ENCODE results near the gene EXT2. TPM values are rescaled to one million over a fixed set of nuclear protein-coding genes. Genes with fewer than 3 reads are reported as not detected.

The EXT2 gene
- total and polyA plus RNA-seq, 5 donors, result 21.1 to 41.5 (median 34.0) TPM

DNA sequence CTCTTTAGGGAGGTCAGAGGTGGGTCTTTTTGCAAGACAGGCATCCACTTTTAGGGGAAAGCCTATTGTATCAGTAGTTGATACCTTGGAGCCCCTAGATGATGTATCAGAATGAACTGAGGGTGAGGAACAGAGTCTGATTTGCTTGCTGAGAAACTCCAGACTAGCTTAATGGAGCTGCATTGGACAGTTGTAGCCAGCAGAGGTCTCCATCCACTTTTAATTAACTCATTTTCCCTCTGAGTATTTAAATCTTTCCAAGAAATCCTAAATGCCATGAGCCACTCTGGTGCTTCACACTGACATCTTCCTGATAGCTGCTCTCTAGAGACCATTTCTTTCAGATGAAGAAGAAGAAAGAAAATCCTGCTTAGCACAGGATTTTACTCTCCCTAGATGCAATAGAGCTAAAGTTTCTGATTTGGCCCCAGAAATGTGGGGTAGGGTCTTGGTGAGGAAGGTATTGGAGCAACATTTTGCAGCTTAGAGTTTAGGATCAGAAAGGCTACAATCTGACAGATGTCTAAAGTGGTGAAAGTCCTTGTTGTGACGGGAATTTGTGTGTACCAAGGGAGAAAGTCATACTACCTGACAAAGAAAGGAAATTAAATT, 38.0 kb downstream of the EXT2 start:
- no peaks in the 10 kb centered on the region for H3K9me3 ChIP-seq (ENCODE audit: control insufficient read depth, low read length)
- intact Hi-C loops (cut with DNase I), result loop anchor here in 2 of 4 donors (10.0 kb wide), 2 partner anchors 151 to 401 kb away; no protein-coding TSS in a partner anchor
- H3K27ac ChIP-seq (ENCODE audit: low read length), result no peak overlapping the region
- whole genome bisulfite sequencing, result 90% methylated on average over 1 of the region's 1 CpG
- no peak for DNase-seq
- H3K4me1 ChIP-seq (ENCODE audit: control insufficient read depth, insufficient read depth, low read length), result no peaks in the 10 kb centered on the region
- H3K27me3 ChIP-seq (ENCODE audit: control insufficient read depth, insufficient read depth), result no peaks in the 10 kb centered on the region
- ATAC-seq, result no peak
- no peak overlapping the region for H3K4me3 ChIP-seq (ENCODE audit: low read length)

DNA sequence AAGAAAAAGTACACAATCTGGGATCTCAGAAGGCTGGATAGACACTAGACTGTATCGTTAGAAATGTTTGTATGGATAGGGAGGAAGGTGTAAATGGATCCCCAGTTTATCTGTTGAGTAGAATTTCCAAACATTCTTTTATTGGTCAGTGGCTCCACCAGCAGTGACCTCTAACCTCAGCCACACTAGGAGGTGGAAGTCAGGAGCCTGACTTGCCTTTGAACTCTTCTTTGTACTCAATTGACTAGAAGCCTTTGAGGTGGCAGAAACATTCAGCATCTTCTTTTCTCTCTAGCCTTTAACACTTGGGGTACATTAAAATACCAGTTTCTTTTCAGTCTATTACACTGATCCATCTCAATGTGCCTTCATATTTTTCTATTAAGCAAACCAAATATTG, 39.1 kb downstream of the EXT2 start:
- 94% methylated on average over 1 of the region's 1 CpG for WGBS
- Histone ChIP-seq H3K4me3 (ENCODE audit: low read length) (no peak overlapping the region), H3K27ac (ENCODE audit: low read length) (no peak overlapping the region), H3K27me3 (ENCODE audit: control insufficient read depth, insufficient read depth) (no peaks in the 10 kb centered on the region), H3K9me3 (ENCODE audit: control insufficient read depth, low read length) (no peaks in the 10 kb centered on the region), H3K4me1 (ENCODE audit: control insufficient read depth, insufficient read depth, low read length) (no peaks in the 10 kb centered on the region)
- no peak for DNase-seq
- ATAC-seq, result no peak
- intact Hi-C loops (cut with DNase I), result loop anchor here in 2 of 4 donors (10.0 kb wide), 2 partner anchors 150 to 400 kb away; no protein-coding TSS in a partner anchor

DNA sequence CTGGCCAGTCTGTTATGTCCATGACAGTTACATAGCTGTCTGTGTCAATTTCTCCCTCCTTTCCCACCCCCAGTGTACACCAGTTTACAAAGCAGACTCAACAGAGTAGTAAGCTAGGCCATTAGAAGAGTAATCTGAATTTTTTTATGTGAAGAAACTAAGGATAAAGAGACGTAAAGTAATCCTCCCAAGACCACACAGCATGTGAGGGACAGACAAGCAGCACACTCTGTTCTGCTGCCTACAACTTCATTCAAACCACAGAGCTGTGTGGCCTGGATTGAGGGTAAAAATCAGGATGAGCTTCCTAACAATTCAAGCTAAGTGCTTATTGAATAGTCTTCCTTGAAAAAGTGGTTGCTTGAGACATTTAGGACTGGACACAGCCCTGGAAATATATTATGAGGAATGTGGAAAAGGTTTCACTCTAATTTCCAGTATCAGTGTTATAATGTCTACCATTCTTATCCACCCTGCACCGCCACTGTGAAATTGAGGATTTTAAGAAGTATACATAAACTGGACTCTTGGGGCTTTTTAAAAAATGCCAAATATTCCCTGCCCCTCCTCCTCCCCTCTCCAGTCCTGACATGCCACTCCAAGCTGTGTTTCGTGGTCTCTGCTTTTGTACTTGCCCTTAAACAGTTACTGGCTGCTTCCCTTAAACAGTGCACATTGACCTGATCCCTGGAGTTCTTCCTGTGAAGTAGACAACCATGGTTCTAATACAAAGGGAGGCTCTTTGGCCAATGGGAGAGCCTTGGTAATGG, 40.9 kb downstream of the EXT2 start:
- peaks cover 6% of the 10 kb centered on the region for H3K4me1 ChIP-seq (ENCODE audit: control insufficient read depth, insufficient read depth, low read length)
- no peaks in the 10 kb centered on the region for H3K9me3 ChIP-seq (ENCODE audit: control insufficient read depth, low read length)
- intact Hi-C loops (cut with DNase I), result loop anchor here in 2 of 4 donors (10.0 kb wide), 2 partner anchors 148 to 398 kb away; no protein-coding TSS in a partner anchor
- DNase-seq (no peak), ATAC-seq (no peak)
- H3K4me3 ChIP-seq (ENCODE audit: low read length), result no peak overlapping the region
- WGBS, result 82% methylated on average over 3 of the region's 3 CpGs
- no peaks in the 10 kb centered on the region for H3K27me3 ChIP-seq (ENCODE audit: control insufficient read depth, insufficient read depth)
- no peak overlapping the region for H3K27ac ChIP-seq (ENCODE audit: low read length)

DNA sequence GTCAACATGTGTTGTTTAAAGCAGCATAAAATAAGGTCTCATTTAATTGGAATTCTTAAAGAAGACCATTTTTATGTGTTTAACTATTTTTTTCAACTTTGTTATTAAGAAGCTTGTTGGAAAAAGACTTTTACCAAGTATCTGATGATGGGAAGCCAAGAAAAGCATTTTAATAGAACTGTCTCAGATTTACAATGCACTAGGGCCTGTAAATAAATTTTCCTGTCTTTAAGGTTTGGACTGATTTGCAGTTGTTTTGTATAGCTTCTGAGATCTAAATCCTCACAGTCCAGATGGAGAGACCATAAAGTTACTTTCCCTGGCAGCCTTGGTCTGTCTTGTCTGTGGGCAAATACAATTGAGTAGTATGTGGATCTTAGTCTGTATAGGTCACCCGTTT, 41.6 kb downstream of the EXT2 start:
- no peak overlapping the region for H3K4me3 ChIP-seq (ENCODE audit: low read length)
- intact Hi-C loops (cut with DNase I), result loop anchor here in 2 of 4 donors (10.0 kb wide), 2 partner anchors 148 to 398 kb away; no protein-coding TSS in a partner anchor
- peaks cover 6% of the 10 kb centered on the region for H3K4me1 ChIP-seq (ENCODE audit: control insufficient read depth, insufficient read depth, low read length)
- no peak overlapping the region for H3K27ac ChIP-seq (ENCODE audit: low read length)
- no peak for DNase-seq
- 87% methylated on average over 1 of the region's 1 CpG for WGBS
- no peak for ATAC-seq
- no peaks in the 10 kb centered on the region for H3K27me3 ChIP-seq (ENCODE audit: control insufficient read depth, insufficient read depth)
- no peaks in the 10 kb centered on the region for H3K9me3 ChIP-seq (ENCODE audit: control insufficient read depth, low read length)

DNA sequence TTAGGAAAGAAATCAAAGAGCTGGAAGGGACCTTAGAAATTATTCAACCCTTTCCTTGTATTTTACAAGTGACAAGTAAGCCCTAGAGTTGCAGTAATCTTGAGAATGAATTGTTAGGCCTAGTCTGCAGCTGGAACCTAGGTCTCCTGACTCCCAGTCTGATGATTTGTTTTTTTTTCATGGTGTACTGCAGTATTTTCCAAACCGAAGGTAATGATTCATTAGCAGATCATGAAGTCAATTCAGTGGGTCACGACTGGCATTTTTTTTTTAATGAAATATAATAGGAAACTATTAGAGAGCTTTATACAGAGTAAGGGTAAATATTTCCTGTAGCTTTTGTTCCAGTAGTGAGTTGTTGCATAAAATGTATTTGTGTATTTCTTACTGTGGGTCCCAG, 42.8 kb downstream of the EXT2 start:
- ATAC-seq, result no peak
- no peak overlapping the region for H3K4me3 ChIP-seq (ENCODE audit: low read length)
- 87% methylated on average over 2 of the region's 2 CpGs for WGBS
- H3K27ac ChIP-seq (ENCODE audit: low read length), result no peak overlapping the region
- DNase-seq, result no peak
- no peaks in the 10 kb centered on the region for H3K9me3 ChIP-seq (ENCODE audit: control insufficient read depth, low read length)
- peaks cover 6% of the 10 kb centered on the region for H3K4me1 ChIP-seq (ENCODE audit: control insufficient read depth, insufficient read depth, low read length)
- intact Hi-C loops (cut with DNase I), result loop anchor here in 2 of 4 donors (10.0 kb wide), 2 partner anchors 147 to 397 kb away; no protein-coding TSS in a partner anchor
- H3K27me3 ChIP-seq (ENCODE audit: control insufficient read depth, insufficient read depth), result no peaks in the 10 kb centered on the region

DNA sequence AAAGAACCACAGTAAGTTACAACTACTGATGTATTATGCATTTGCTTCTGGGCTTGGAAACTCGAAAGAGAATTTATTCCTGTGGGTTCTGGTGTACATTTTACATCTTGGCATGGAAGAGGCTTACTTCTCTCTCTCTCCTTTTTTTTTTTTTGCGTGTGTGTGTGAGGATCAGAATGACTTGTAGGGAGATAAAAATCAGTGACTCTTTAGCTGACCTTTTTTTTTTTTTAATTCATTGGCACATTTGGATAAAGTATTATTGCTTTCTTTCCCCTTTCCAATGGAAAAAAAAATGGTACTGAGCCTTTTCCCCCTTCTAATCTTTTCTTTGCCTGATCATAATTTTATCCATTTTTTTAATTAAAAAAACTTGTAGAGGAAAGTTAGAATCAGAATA, 43.5 kb downstream of the EXT2 start:
- intact Hi-C loops (cut with DNase I), result loop anchor here in 2 of 4 donors (10.0 kb wide), 2 partner anchors 146 to 396 kb away; no protein-coding TSS in a partner anchor

DNA sequence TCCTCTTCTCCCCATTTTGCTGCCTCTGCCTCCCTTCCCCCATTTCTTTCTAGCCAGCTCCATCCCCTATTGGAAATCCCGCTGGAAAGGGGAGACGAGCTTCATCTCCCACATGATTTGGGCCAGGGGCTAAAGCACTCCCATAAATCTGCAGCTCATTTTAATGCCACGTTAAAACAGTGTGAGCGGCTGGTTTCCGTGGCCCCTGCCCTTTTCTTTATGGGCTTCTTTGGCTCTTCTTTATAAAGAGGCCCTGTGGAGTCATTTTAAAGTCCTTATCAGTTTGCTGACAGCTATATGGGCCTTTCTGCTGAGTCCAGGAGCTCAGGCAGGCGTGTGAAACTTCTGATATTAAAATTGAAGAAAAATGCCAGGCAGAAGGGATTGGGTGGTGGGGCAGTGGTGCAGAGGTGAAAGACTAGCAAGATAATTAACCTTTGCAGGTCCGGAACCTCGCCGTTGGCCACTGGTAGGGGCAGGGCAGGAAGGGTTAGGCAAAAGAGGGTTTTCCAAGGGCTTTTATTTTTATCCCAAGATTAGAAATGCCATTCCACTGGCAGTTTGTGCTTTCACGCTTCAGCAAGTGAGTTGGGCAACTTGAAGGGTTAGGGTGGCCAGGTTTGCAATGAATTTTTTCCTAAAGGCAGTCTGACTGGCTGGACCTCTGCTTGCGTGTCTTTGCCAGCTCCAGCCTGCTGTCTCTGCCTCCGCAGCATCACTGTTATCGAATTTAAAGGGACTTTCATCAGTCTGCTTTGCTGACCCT, 44.3 kb downstream of the EXT2 start:
- Histone ChIP-seq H3K4me1 (ENCODE audit: control insufficient read depth, insufficient read depth, low read length) (peaks cover 11% of the 10 kb centered on the region), H3K27ac (ENCODE audit: low read length) (peak overlapping the region; percentile 6), H3K27me3 (ENCODE audit: control insufficient read depth, insufficient read depth) (no peaks in the 10 kb centered on the region), H3K9me3 (ENCODE audit: control insufficient read depth, low read length) (no peaks in the 10 kb centered on the region), H3K4me3 (ENCODE audit: low read length) (no peak overlapping the region)
- DNase-seq (peak in 1 of 3 donors; percentile 47), ATAC-seq (peak; percentile 61 to 78)
- 41% methylated on average over 13 of the region's 13 CpGs for WGBS
- intact Hi-C loops (cut with DNase I), result loop anchor here in 2 of 4 donors (10.0 kb wide), 2 partner anchors 145 to 395 kb away; no protein-coding TSS in a partner anchor

More for the DNA sequence above, 43.5 kb downstream of the EXT2 start:
- 71% methylated on average over 2 of the region's 2 CpGs for WGBS
- Histone ChIP-seq H3K9me3 (ENCODE audit: control insufficient read depth, low read length) (no peaks in the 10 kb centered on the region), H3K4me3 (ENCODE audit: low read length) (no peak overlapping the region), H3K27ac (ENCODE audit: low read length) (no peak overlapping the region), H3K27me3 (ENCODE audit: control insufficient read depth, insufficient read depth) (no peaks in the 10 kb centered on the region), H3K4me1 (ENCODE audit: control insufficient read depth, insufficient read depth, low read length) (peaks cover 6% of the 10 kb centered on the region)
- ATAC-seq, result no peak
- no peak for DNase-seq

DNA sequence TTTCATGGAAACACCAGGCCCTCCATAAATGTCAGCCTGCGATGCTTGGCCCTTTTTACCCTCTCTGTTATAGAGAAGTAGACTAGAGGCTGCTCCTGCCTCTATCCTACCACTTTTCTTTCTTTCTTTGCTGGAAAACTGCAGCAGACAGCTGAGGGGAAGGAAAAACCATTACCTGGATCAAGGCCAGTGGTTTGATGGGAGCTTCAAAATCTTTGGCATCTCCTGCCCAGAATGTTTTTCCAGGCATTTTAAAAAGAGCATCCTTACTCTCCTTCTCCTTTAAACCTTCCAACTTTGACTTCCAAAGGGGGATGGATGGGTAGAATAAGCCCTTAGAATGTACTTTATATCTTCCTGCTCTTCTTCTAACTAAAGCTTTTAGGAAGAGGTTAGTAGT, 44.9 kb downstream of the EXT2 start:
- Histone ChIP-seq H3K4me1 (ENCODE audit: control insufficient read depth, insufficient read depth, low read length) (peaks cover 13% of the 10 kb centered on the region), H3K9me3 (ENCODE audit: control insufficient read depth, low read length) (no peaks in the 10 kb centered on the region), H3K27ac (ENCODE audit: low read length) (no peak overlapping the region), H3K4me3 (ENCODE audit: low read length) (no peak overlapping the region), H3K27me3 (ENCODE audit: control insufficient read depth, insufficient read depth) (no peaks in the 10 kb centered on the region)
- intact Hi-C loops (cut with DNase I), result no loop called here
- ATAC-seq (no peak), DNase-seq (no peak)
- WGBS, result 54% methylated on average over 1 of the region's 1 CpG

DNA sequence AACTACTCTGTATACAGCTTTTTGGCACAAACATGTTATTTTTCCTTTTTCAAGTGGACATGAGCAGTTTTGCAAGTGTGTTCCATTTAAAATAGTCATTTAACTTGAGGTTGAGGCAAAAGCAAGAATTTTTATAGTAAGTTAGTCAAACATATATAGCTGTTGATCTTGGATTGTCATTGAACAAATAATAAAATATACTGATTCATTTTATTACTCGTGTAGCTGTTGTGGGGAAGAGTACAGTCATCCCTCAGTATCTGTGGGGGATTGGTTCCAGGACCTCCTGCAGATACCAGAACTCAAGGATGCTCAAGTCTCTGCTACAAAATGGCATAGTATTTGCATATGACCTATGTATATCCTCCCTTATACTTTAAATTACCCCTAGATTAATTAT, 45.3 kb downstream of the EXT2 start:
- intact Hi-C loops (cut with DNase I), result no loop called here
- Histone ChIP-seq H3K27ac (ENCODE audit: low read length) (no peak overlapping the region), H3K27me3 (ENCODE audit: control insufficient read depth, insufficient read depth) (no peaks in the 10 kb centered on the region), H3K4me1 (ENCODE audit: control insufficient read depth, insufficient read depth, low read length) (peaks cover 13% of the 10 kb centered on the region), H3K4me3 (ENCODE audit: low read length) (no peak overlapping the region), H3K9me3 (ENCODE audit: control insufficient read depth, low read length) (no peaks in the 10 kb centered on the region)
- DNase-seq (no peak), ATAC-seq (no peak)
- 74% methylated on average over 1 of the region's 1 CpG for WGBS

DNA sequence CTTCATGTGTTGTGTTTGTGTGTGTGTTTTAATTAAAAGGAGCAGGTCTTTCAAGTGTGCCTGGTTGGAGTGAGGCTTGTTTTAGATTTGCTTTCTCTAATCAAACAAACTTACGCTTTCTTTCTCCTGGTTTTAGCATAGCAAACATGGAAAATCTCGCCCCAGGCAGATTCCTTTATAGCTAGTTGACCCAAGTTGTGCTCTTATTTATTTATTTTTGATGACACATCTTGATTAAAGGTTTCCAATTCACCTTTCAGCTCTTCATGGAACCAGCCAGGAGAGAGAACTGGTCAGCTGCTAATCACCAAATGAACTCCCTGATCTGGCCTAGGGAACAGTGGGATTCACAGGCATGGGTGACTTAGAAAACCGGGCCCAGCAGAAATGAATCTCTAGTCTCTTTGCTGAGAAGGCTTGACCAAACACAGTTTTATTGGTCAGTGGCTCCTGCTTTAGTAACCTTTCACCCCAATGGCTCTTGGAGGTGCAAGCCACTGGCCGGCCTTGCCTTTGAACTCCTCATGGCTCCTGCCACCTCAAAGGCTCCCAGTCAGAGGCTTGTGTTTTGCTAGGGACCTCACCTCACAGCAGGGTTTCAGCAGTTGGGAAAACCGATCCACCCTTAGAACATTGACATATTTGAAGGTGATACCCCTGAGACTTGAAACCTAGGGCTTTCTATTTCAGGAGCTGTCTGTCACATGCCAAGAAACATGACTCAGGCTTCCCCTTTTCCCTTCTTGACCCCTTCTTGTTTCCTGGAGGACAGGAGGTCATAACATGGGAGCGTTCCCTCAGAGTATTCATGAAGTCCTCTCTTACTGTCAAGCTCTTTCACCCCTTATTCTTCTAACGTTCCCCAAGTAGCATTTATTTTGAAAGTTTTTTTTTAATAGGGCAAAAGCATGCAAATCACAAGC, 48.8 kb downstream of the EXT2 start:
- ATAC-seq (peak in 1 of 2 donors; percentile 47), DNase-seq (no peak)
- H3K4me1 ChIP-seq (ENCODE audit: control insufficient read depth, insufficient read depth, low read length), result peaks cover 15% of the 10 kb centered on the region
- WGBS, result 77% methylated on average over 7 of the region's 7 CpGs
- no peak overlapping the region for H3K4me3 ChIP-seq (ENCODE audit: low read length)
- intact Hi-C loops (cut with DNase I), result no loop called here
- H3K27ac ChIP-seq (ENCODE audit: low read length), result peak overlapping the region; percentile 53
- no peaks in the 10 kb centered on the region for H3K9me3 ChIP-seq (ENCODE audit: control insufficient read depth, low read length)
- H3K27me3 ChIP-seq (ENCODE audit: control insufficient read depth, insufficient read depth), result no peaks in the 10 kb centered on the region
